ENCODE results near the gene CDC42EP1.
A peak's percentile ranks its signal among the peaks of the same experiment; 100 is the strongest.
"Not testable (repeated sequence)": the region's sequence is repeated elsewhere in the genome, so short reads cannot be mapped to it uniquely, and the experiment has no call there.

Gene CDC42EP1

GRCh38 chr22:37533995-37534394 lies 26.3 kb upstream of the CDC42EP1 start:
- Histone ChIP-seq H3K27me3 (ENCODE audit: control insufficient read depth in 5 of 5, insufficient read depth in 4 of 5, low read length in 5 of 5) (no peaks in the 10 kb centered on the region), H3K4me1 (ENCODE audit: control insufficient read depth in 5 of 5, insufficient read depth in 5 of 5, low read length in 5 of 5) (peaks cover 0 to 13% (median 6%) of the 10 kb centered on the region in 5 donors), H3K36me3 (ENCODE audit: control insufficient read depth in 5 of 5, insufficient read depth in 5 of 5, low read length in 5 of 5) (no peaks in the 10 kb centered on the region), H3K9ac (ENCODE audit: low read length in 5 of 5) (no peak overlapping the region), H3K9me3 (ENCODE audit: control insufficient read depth in 5 of 5, low read length in 5 of 5) (no peaks in the 10 kb centered on the region), H3K4me3 (ENCODE audit: low read depth in 1 of 5, low read length in 5 of 5) (no peak overlapping the region), H3K27ac (ENCODE audit: low read depth, low read length) (no peak overlapping the region)

GRCh38 chr22:37534445-37534844 lies 25.8 kb upstream of the CDC42EP1 start:
- H3K36me3 ChIP-seq (ENCODE audit: control insufficient read depth in 5 of 5, insufficient read depth in 5 of 5, low read length in 5 of 5): no peaks in the 10 kb centered on the region
- peaks cover 0 to 16% (median 8%) of the 10 kb centered on the region in 5 donors for H3K4me1 ChIP-seq (ENCODE audit: control insufficient read depth in 5 of 5, insufficient read depth in 5 of 5, low read length in 5 of 5)
- H3K4me3 ChIP-seq (ENCODE audit: low read depth in 1 of 5, low read length in 5 of 5): no peak overlapping the region
- no peak overlapping the region for H3K9ac ChIP-seq (ENCODE audit: low read length in 5 of 5)
- no peaks in the 10 kb centered on the region for H3K9me3 ChIP-seq (ENCODE audit: control insufficient read depth in 5 of 5, low read length in 5 of 5)
- no peak overlapping the region for H3K27ac ChIP-seq (ENCODE audit: low read depth, low read length)
- H3K27me3 ChIP-seq (ENCODE audit: control insufficient read depth in 5 of 5, insufficient read depth in 4 of 5, low read length in 5 of 5): no peaks in the 10 kb centered on the region

- Histone ChIP-seq H3K4me3 (ENCODE audit: low read depth in 1 of 5, low read length in 5 of 5) (no peak overlapping the region), H3K9me3 (ENCODE audit: control insufficient read depth in 5 of 5, low read length in 5 of 5) (no peaks in the 10 kb centered on the region), H3K36me3 (ENCODE audit: control insufficient read depth in 5 of 5, insufficient read depth in 5 of 5, low read length in 5 of 5) (no peaks in the 10 kb centered on the region), H3K4me1 (ENCODE audit: control insufficient read depth in 5 of 5, insufficient read depth in 5 of 5, low read length in 5 of 5) (peaks cover 0 to 16% (median 8%) of the 10 kb centered on the region in 5 donors), H3K27me3 (ENCODE audit: control insufficient read depth in 5 of 5, insufficient read depth in 4 of 5, low read length in 5 of 5) (no peaks in the 10 kb centered on the region), H3K9ac (ENCODE audit: low read length in 5 of 5) (no peak overlapping the region), H3K27ac (ENCODE audit: low read depth, low read length) (no peak overlapping the region)
Observed at GRCh38 chr22:37535159-37535558, 25.1 kb upstream of the CDC42EP1 start.

- peak overlapping the region in 4 of 5 donors; percentile 3 to 63 (median 50) for H3K4me3 ChIP-seq (ENCODE audit: low read depth in 1 of 5, low read length in 5 of 5)
- no peak overlapping the region for H3K27ac ChIP-seq (ENCODE audit: low read depth, low read length)
- no peaks in the 10 kb centered on the region for H3K36me3 ChIP-seq (ENCODE audit: control insufficient read depth in 5 of 5, insufficient read depth in 5 of 5, low read length in 5 of 5)
- H3K4me1 ChIP-seq (ENCODE audit: control insufficient read depth in 5 of 5, insufficient read depth in 5 of 5, low read length in 5 of 5): peaks cover 0 to 16% (median 8%) of the 10 kb centered on the region in 5 donors
- H3K9ac ChIP-seq (ENCODE audit: low read length in 5 of 5): peak overlapping the region in 3 of 5 donors; percentile 7 to 51 (median 16)
- H3K9me3 ChIP-seq (ENCODE audit: control insufficient read depth in 5 of 5, low read length in 5 of 5): no peaks in the 10 kb centered on the region
- no peaks in the 10 kb centered on the region for H3K27me3 ChIP-seq (ENCODE audit: control insufficient read depth in 5 of 5, insufficient read depth in 4 of 5, low read length in 5 of 5)
Observed at GRCh38 chr22:37538590-37539357, 21.5 kb upstream of the CDC42EP1 start.

GRCh38 chr22:37539790-37540189 lies 20.5 kb upstream of the CDC42EP1 start:
- H3K4me1 ChIP-seq (ENCODE audit: control insufficient read depth in 5 of 5, insufficient read depth in 5 of 5, low read length in 5 of 5): peaks cover 0 to 13% (median 9%) of the 10 kb centered on the region in 5 donors
- not testable (repeated sequence) for H3K9me3 ChIP-seq (ENCODE audit: control insufficient read depth in 5 of 5, low read length in 5 of 5); H3K27ac ChIP-seq (ENCODE audit: low read depth, low read length); H3K27me3 ChIP-seq (ENCODE audit: control insufficient read depth in 5 of 5, insufficient read depth in 4 of 5, low read length in 5 of 5); H3K9ac ChIP-seq (ENCODE audit: low read length in 5 of 5); H3K36me3 ChIP-seq (ENCODE audit: control insufficient read depth in 5 of 5, insufficient read depth in 5 of 5, low read length in 5 of 5); H3K4me3 ChIP-seq (ENCODE audit: low read depth in 1 of 5, low read length in 5 of 5)

- not testable (repeated sequence) for H3K27me3 ChIP-seq (ENCODE audit: control insufficient read depth in 5 of 5, insufficient read depth in 4 of 5, low read length in 5 of 5); H3K9me3 ChIP-seq (ENCODE audit: control insufficient read depth in 5 of 5, low read length in 5 of 5); H3K27ac ChIP-seq (ENCODE audit: low read depth, low read length); H3K9ac ChIP-seq (ENCODE audit: low read length in 5 of 5); H3K4me3 ChIP-seq (ENCODE audit: low read depth in 1 of 5, low read length in 5 of 5); H3K36me3 ChIP-seq (ENCODE audit: control insufficient read depth in 5 of 5, insufficient read depth in 5 of 5, low read length in 5 of 5)
- peaks cover 2 to 38% (median 33%) of the 10 kb centered on the region in 5 donors for H3K4me1 ChIP-seq (ENCODE audit: control insufficient read depth in 5 of 5, insufficient read depth in 5 of 5, low read length in 5 of 5)
Observed at GRCh38 chr22:37542416-37542815, 17.9 kb upstream of the CDC42EP1 start.

GRCh38 chr22:37542959-37543358 lies 17.3 kb upstream of the CDC42EP1 start:
- Histone ChIP-seq H3K4me3 (ENCODE audit: low read depth in 1 of 5, low read length in 5 of 5) (no peak overlapping the region), H3K27ac (ENCODE audit: low read depth, low read length) (no peak overlapping the region), H3K4me1 (ENCODE audit: control insufficient read depth in 5 of 5, insufficient read depth in 5 of 5, low read length in 5 of 5) (peaks cover 2 to 43% (median 37%) of the 10 kb centered on the region in 5 donors), H3K9ac (ENCODE audit: low read length in 5 of 5) (no peak overlapping the region), H3K36me3 (ENCODE audit: control insufficient read depth in 5 of 5, insufficient read depth in 5 of 5, low read length in 5 of 5) (no peaks in the 10 kb centered on the region), H3K27me3 (ENCODE audit: control insufficient read depth in 5 of 5, insufficient read depth in 4 of 5, low read length in 5 of 5) (no peaks in the 10 kb centered on the region), H3K9me3 (ENCODE audit: control insufficient read depth in 5 of 5, low read length in 5 of 5) (no peaks in the 10 kb centered on the region)

- Histone ChIP-seq H3K9ac (ENCODE audit: low read length in 5 of 5) (peak overlapping the region in 2 of 5 donors; percentile 12 to 53), H3K4me1 (ENCODE audit: control insufficient read depth in 5 of 5, insufficient read depth in 5 of 5, low read length in 5 of 5) (peaks cover 7 to 55% (median 44%) of the 10 kb centered on the region in 5 donors), H3K9me3 (ENCODE audit: control insufficient read depth in 5 of 5, low read length in 5 of 5) (no peaks in the 10 kb centered on the region), H3K4me3 (ENCODE audit: low read depth in 1 of 5, low read length in 5 of 5) (peak overlapping the region in 3 of 5 donors; percentile 36 to 47 (median 40)), H3K27ac (ENCODE audit: low read depth, low read length) (peak overlapping the region; percentile 94), H3K27me3 (ENCODE audit: control insufficient read depth in 5 of 5, insufficient read depth in 4 of 5, low read length in 5 of 5) (no peaks in the 10 kb centered on the region), H3K36me3 (ENCODE audit: control insufficient read depth in 5 of 5, insufficient read depth in 5 of 5, low read length in 5 of 5) (no peaks in the 10 kb centered on the region)
Observed at GRCh38 chr22:37544955-37545702, 15.2 kb upstream of the CDC42EP1 start.

- Histone ChIP-seq H3K4me1 (ENCODE audit: control insufficient read depth in 5 of 5, insufficient read depth in 5 of 5, low read length in 5 of 5) (peaks cover 7 to 62% (median 50%) of the 10 kb centered on the region in 5 donors), H3K27ac (ENCODE audit: low read depth, low read length) (peak overlapping the region; percentile 94), H3K9me3 (ENCODE audit: control insufficient read depth in 5 of 5, low read length in 5 of 5) (no peaks in the 10 kb centered on the region), H3K4me3 (ENCODE audit: low read depth in 1 of 5, low read length in 5 of 5) (peak overlapping the region in 3 of 5 donors; percentile 36 to 47 (median 40)), H3K36me3 (ENCODE audit: control insufficient read depth in 5 of 5, insufficient read depth in 5 of 5, low read length in 5 of 5) (no peaks in the 10 kb centered on the region), H3K9ac (ENCODE audit: low read length in 5 of 5) (peak overlapping the region in 3 of 5 donors; percentile 12 to 56 (median 53)), H3K27me3 (ENCODE audit: control insufficient read depth in 5 of 5, insufficient read depth in 4 of 5, low read length in 5 of 5) (no peaks in the 10 kb centered on the region)
Observed at GRCh38 chr22:37545703-37546436, 14.4 kb upstream of the CDC42EP1 start.

Data from subcutaneous abdominal adipose tissue (tissue), 5 donors.